Hematopoietic multipotent progenitor cell treated with erythropoietin and hydrocortisone succinate and interleukin-3 and kit ligand, for 17 days (in vitro differentiated cells): ENCODE measurements around the gene ZMYM4.
"Not testable (repeated sequence)": the region's sequence is repeated elsewhere in the genome, so short reads cannot be mapped to it uniquely, and the experiment has no call there.

ENCODE experiments used
- DNase-seq: peaks from one replicate; pipeline ENCODE4 v3.0.0-alpha.2; 2015; ENCODE audit warnings: low spot score

Gene ZMYM4

DNA sequence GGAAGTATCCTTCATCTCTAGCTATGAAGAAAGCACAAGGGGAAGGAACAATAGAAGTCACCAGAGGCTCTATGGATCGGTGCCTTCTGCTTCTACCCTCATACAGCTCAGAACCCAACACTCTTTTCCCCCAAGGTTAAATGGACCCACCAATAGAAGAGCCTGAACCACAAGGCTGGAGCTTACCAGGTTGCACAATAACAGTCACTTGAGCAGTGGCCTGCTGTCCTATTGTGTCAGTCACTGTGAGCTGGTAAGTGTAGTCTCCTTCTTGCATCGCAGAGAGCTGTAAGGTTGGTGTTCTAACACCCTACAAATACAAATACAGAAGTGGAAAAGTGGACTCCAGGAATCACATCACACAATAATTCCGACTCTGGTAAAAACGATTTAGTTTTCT, 185.7 kb downstream of the ZMYM4 start:
- DNase-seq: no peak

DNA sequence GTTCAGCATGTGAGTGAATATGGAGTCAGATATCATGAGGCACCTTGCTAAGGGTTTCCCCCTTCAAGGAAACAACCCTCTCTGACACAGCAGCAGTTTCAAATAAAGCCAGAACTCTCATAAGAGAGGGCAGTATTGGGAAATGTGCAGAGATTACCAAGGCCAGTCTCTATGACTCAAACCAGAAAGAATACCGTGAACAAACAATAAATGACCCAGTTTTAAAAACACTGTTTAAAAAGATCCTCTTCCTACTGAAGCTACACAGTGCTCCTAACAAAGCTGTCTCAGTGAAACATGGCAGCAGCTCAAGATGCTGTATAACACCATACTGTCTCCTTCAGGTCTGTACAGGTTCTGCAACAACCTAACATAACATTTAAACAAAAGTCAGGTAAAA, 186.1 kb downstream of the ZMYM4 start:
- DNase-seq: no peak

DNA sequence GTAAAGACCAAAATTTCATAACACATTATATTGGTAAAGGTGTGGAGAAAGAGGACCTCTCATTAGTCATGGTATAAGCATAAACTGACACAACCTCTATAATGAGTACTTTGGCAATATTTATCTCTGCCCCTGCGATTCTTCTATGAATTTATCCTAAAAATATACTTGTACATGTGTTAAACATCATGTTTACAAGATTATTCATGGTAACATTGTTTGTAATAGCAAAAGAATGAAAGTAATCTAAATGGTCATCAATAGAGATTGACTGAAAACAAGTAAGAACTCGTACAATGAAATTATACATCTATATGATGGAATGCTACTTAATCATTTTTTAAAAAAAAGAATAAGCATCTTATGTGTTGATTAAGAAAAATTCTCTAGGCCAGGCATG, 192.3 kb downstream of the ZMYM4 start:
- DNase-seq: no peak

DNA sequence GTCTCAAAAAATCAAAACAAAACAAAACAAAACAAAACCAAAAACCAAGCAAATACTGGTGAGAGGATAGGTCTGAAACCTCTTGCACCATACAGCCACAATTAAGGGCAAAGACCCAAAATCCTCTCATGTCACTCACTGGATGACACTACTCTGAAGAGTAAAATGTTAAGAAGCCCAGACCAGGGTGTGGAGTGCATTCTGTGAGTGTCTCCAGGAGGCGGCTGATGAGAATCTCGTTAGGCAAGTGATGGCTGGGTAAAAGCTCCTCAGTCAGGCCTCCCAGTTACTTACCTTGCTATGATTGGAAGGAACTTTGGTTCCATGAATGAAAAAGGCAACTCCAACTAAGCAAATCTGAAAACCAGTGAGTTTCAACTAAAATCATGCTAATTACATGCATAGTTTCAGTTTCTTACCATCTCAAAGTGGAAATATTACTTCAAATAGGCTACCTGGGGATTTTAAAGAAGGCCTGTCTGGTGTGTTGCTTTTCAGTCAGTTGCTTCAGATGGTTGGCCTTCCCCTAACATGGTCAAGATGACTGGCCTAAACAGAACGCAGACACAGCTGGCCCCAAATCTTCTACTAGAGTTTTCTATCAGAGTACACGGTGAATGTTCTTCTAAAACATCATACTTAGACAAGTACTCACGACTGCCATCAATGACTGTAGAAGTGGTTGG, 193.6 kb downstream of the ZMYM4 start:
- DNase-seq: no peak

DNA sequence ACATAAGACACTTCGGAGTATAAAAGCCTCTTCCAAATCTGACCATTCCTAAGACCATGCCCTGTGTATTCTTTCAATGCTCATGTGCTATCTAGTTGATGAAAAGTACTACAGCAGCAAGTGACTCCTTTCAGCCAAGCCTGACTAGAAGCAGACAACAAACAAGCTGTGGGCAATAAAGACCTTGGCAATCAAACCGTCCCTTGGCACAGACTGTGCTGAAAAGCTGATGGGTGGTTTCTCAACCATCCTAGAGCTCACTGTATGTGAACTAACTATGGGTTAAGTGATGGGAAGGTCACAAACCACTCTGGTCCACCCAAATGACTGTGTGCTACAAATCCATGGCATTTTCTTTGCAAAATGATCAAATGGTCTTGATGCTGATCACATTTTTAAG, 194.7 kb downstream of the ZMYM4 start:
- DNase-seq: no peak

DNA sequence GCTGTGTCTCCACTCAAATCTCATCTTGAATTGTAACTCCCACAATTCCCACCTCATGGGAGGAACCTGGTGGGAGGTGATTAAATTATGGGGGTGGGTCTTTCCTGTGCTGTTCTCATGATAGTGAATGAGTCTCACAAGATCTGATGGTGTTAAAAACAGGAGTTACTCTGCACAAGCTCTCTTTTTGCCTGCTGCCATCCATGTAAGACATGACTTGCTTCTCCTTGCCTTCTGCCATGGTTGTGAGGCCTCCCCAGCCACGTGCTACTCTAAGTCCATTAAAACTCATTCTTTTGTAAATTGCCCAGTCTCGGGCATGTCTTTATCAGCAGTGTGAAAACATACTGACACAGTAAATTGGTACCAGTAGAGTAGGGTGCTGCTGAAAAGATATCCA, 195.2 kb downstream of the ZMYM4 start:
- DNase-seq: not testable (repeated sequence)

DNA sequence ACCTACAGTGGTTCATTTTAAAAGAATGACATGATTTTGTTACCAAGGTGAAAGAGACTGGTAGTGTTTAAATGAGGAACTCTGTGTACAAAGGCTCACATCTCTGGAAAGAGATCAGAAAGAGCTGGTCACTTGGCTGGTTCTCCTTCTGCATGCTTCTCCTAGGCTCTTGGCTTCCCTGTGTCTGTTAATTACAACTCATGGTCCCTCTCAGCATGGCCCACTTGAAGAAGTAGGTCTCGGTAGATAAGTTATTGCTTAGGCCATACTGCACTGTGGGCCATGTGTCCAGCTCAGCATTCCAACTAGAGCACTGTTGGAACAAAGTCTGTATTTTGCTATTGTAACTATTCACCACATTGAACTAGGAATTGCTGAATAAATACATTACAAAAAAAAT, 197.6 kb downstream of the ZMYM4 start:
- no peak for DNase-seq

DNA sequence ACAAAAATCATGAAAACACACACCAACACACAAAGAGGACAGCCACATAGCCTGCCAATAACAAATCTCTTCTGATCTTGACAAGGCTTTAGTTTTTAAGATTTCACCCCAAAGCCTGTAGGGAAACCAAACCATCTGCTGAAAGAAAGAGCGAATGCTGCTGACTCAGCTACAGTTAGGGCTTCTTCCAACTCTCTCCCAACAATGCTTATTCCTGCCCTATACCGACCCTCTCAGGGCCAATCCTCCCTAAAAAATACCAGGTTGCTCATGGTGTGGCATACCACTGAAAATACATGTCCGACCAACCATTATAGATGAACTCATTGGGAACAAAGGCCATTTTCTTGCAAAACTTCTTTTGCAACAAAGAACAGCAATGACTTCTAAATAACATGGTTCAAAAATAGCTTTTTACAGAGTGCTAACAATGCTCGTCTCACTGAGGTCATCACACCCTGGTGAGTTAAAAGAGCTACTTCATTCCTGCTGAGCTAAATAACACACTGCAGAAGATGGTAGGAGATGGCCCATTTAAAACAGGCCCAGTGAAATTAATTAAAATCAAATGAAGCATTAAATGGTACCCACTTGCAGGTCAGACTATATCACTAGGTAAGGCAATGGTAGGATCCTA, 202.6 kb downstream of the ZMYM4 start:
- DNase-seq: no peak
